HG02623 (cell line): ENCODE measurements around the gene ZSCAN30.
"Not testable (repeated sequence)": the region's sequence is repeated elsewhere in the genome, so short reads cannot be mapped to it uniquely, and the experiment has no call there.

ENCODE experiments used
- ATAC-seq: cut with Tn5 transposase; IDR thresholded peaks from one replicate; pipeline ENCODE4 v1.9.1; 2021; ENCODE audit warnings: moderate library complexity; ENCODE audit not compliant: unreplicated experiment

Gene ZSCAN30

GRCh38 chr18:35239314-35239713 lies 50.7 kb downstream of the ZSCAN30 start:
- no peak for ATAC-seq

GRCh38 chr18:35236571-35237363 lies 53.3 kb downstream of the ZSCAN30 start:
- no peak for ATAC-seq

GRCh38 chr18:35231052-35231451 lies 59.0 kb downstream of the ZSCAN30 start:
- ATAC-seq = peak; percentile 73

- no peak for ATAC-seq
Observed at GRCh38 chr18:35227254-35227653, 62.8 kb downstream of the ZSCAN30 start.

GRCh38 chr18:35223797-35224196 lies 66.2 kb downstream of the ZSCAN30 start:
- no peak for ATAC-seq

- no peak for ATAC-seq
Observed at GRCh38 chr18:35220424-35220823, 69.6 kb downstream of the ZSCAN30 start.

- not testable (repeated sequence) for ATAC-seq
Observed at GRCh38 chr18:35219331-35219730, 70.7 kb downstream of the ZSCAN30 start.

- ATAC-seq = not testable (repeated sequence)
Observed at GRCh38 chr18:35216611-35217010, 73.4 kb downstream of the ZSCAN30 start.

- no peak for ATAC-seq
Observed at GRCh38 chr18:35215026-35215425, 75.0 kb downstream of the ZSCAN30 start.

- not testable (repeated sequence) for ATAC-seq
Observed at GRCh38 chr18:35205746-35206458, 84.1 kb downstream of the ZSCAN30 start.

GRCh38 chr18:35205199-35205712 lies 84.8 kb downstream of the ZSCAN30 start:
- no peak for ATAC-seq

- no peak for ATAC-seq
Observed at GRCh38 chr18:35203067-35203466, 87.0 kb downstream of the ZSCAN30 start.

GRCh38 chr18:35201256-35201931 lies 88.6 kb downstream of the ZSCAN30 start:
- no peak for ATAC-seq
